GM23338 (cell line): ENCODE data around the gene ISCU. TPM values are rescaled to one million over a fixed set of nuclear protein-coding genes. Genes with fewer than 3 reads are reported as not detected.

Experiments used
- ATAC-seq: fragments of 200-7000 bp; cut with Tn5 transposase; 3 replicates; pipeline ENCODE4 v1.9.1; 2020
- DNase-seq: peaks from one replicate; pipeline ENCODE4 v3.0.0-alpha.2; 2015; ENCODE audit warnings: low spot score
- H2AFZ ChIP-seq: fragments of 200-600 bp; sonication (generic); 2 replicates; pipeline ENCODE4 v1.8.0; 2016; ENCODE audit warnings: antibody characterized with exemption, mild to moderate bottlenecking, moderate library complexity
- H3F3A ChIP-seq: fragments of 200-600 bp; sonication (generic); replicated peaks from 2 replicates; pipeline ENCODE4 v1.8.0; 2017; ENCODE audit warnings: antibody characterized with exemption, mixed run types, low read depth
- H3K27ac ChIP-seq: fragments of 200-600 bp; sonication (generic); 2 replicates; pipeline ENCODE4 v1.6.1; 2016; ENCODE audit warnings: low read depth
- H3K27me3 ChIP-seq: fragments of 200-600 bp; sonication (generic); 2 replicates; pipeline ENCODE4 v1.8.0; 2016; ENCODE audit warnings: mild to moderate bottlenecking, mixed run types, moderate library complexity; ENCODE audit not compliant: insufficient read depth
- H3K36me3 ChIP-seq: fragments of 200-600 bp; sonication (generic); 2 replicates; pipeline ENCODE4 v1.8.0; 2016; ENCODE audit warnings: mild to moderate bottlenecking; ENCODE audit not compliant: insufficient read depth
- H3K4me1 ChIP-seq: fragments of 200-600 bp; sonication (generic); 2 replicates; pipeline ENCODE4 v1.8.0; 2016; ENCODE audit warnings: mild to moderate bottlenecking, moderate library complexity; ENCODE audit not compliant: insufficient read depth
- H3K4me2 ChIP-seq: fragments of 200-600 bp; sonication (generic); 2 replicates; pipeline ENCODE4 v1.7.1; 2017; ENCODE audit warnings: mixed run types
- H3K4me3 ChIP-seq: fragments of 200-600 bp; sonication (generic); 2 replicates; pipeline ENCODE4 v1.6.1; 2016; ENCODE audit warnings: mixed run types
- H3K79me2 ChIP-seq: fragments of 200-600 bp; sonication (generic); replicated peaks from 2 replicates; pipeline ENCODE4 v1.8.0; 2017; ENCODE audit warnings: mild to moderate bottlenecking; ENCODE audit not compliant: insufficient read depth
- H3K9me2 ChIP-seq: fragments of 200-600 bp; sonication (generic); 2 replicates; pipeline ENCODE4 v1.8.0; 2017; ENCODE audit not compliant: insufficient read depth
- H4K20me1 ChIP-seq: fragments of 200-600 bp; sonication (generic); replicated peaks from 2 replicates; pipeline ENCODE4 v1.8.0; 2017; ENCODE audit warnings: mild to moderate bottlenecking; ENCODE audit not compliant: insufficient read depth
- H3K27ac Mint-ChIP-seq: 2 replicates; pipeline ENCODE4 v1.8.0; 2020; ENCODE audit warnings: inconsistent platforms, mild to moderate bottlenecking, moderate library complexity, mixed read lengths
- H3K27me3 Mint-ChIP-seq: 3 replicates; pipeline ENCODE4 v1.8.0; 2022; ENCODE audit warnings: low read depth, mild to moderate bottlenecking, moderate library complexity, mixed read lengths, inconsistent platforms; ENCODE audit not compliant: insufficient read depth, poor library complexity
- H3K36me3 Mint-ChIP-seq: 3 replicates; pipeline ENCODE4 v1.8.0; 2021; ENCODE audit warnings: low read depth, mild to moderate bottlenecking, inconsistent platforms, moderate library complexity, mixed read lengths
- H3K4me1 Mint-ChIP-seq: 3 replicates; pipeline ENCODE4 v1.8.0; 2020; ENCODE audit warnings: mild to moderate bottlenecking, inconsistent platforms, mixed read lengths
- H3K4me3 Mint-ChIP-seq: 3 replicates; pipeline ENCODE4 v1.8.0; 2021; ENCODE audit warnings: moderate library complexity, mild to moderate bottlenecking, inconsistent platforms, mixed read lengths
- H3K9me3 Mint-ChIP-seq: 3 replicates; pipeline ENCODE4 v1.8.0; 2020; ENCODE audit warnings: moderate library complexity, mild to moderate bottlenecking, inconsistent platforms, mixed read lengths
- CTCF ChIP-seq, 2 experiments: fragments of 200-600 bp in 1 of 2; sonication (generic) in 1 of 2; conservative IDR thresholded peaks; 2 replicates each; pipeline versions ENCODE4 v1.5.1 to v1.6.1; 2016 to 2017; ENCODE audit warnings: antibody characterized with exemption in 2 of 2, low read depth in 2 of 2, mild to moderate bottlenecking in 2 of 2, moderate library complexity in 1 of 2
- EZH2 ChIP-seq: fragments of 200-600 bp; sonication (generic); IDR thresholded peaks from one replicate; pipeline ENCODE4 v1.8.0; 2017; ENCODE audit warnings: antibody characterized with exemption, mild to moderate bottlenecking, low read depth; ENCODE audit not compliant: unreplicated experiment
- EZH2phosphoT487 ChIP-seq: fragments of 200-600 bp; sonication (generic); IDR thresholded peaks from one replicate; pipeline ENCODE4 v1.8.1; 2018; ENCODE audit warnings: antibody characterized with exemption; ENCODE audit not compliant: unreplicated experiment
- JUNB ChIP-seq: IDR thresholded peaks from one replicate; pipeline ENCODE4 v1.6.1; 2016; ENCODE audit warnings: antibody characterized with exemption; ENCODE audit not compliant: unreplicated experiment
- POLR2AphosphoS5 ChIP-seq: IDR thresholded peaks from 2 replicates; pipeline ENCODE4 v1.6.1; 2016; ENCODE audit warnings: antibody characterized with exemption, low read depth
- REST ChIP-seq: IDR thresholded peaks from one replicate; pipeline ENCODE4 v1.6.1; 2018; ENCODE audit warnings: antibody characterized with exemption; ENCODE audit not compliant: unreplicated experiment
- ZNF331 ChIP-seq: fragments of 250-450 bp; sonication (Bioruptor Pico); IDR thresholded peaks from 2 replicates; pipeline ENCODE4 v1.5.0; 2020; ENCODE audit warnings: low read depth, mild to moderate bottlenecking, moderate library complexity
- polyA plus RNA-seq: library from polyadenylated mRNA; unstranded; fragments of >200 nt; fragmentation: Nextera tagmentation; extraction: Ambion mirVana; gene quantifications from 2 replicates; pipeline ENCODE4 v1.2.1, GENCODE V29; 2016
- total RNA-seq: library from RNA; depleted of rRNA; stranded (reverse); fragments of >200 nt; shearing (Covaris generic); gene quantifications from 2 replicates; pipeline ENCODE4 v1.2.3, GENCODE V29; 2014
- TF ChIP-seq, protein P1 (sequence below): fragments of 250-450 bp; sonication (Bioruptor Pico); IDR thresholded peaks from 2 replicates; pipeline ENCODE4 v1.5.0; 2020; ENCODE audit warnings: mild to moderate bottlenecking, moderate library complexity

Gene ISCU
- total and polyA plus RNA-seq, 2 experiments from 2014 or later, result 123 to 129 TPM

DNA sequence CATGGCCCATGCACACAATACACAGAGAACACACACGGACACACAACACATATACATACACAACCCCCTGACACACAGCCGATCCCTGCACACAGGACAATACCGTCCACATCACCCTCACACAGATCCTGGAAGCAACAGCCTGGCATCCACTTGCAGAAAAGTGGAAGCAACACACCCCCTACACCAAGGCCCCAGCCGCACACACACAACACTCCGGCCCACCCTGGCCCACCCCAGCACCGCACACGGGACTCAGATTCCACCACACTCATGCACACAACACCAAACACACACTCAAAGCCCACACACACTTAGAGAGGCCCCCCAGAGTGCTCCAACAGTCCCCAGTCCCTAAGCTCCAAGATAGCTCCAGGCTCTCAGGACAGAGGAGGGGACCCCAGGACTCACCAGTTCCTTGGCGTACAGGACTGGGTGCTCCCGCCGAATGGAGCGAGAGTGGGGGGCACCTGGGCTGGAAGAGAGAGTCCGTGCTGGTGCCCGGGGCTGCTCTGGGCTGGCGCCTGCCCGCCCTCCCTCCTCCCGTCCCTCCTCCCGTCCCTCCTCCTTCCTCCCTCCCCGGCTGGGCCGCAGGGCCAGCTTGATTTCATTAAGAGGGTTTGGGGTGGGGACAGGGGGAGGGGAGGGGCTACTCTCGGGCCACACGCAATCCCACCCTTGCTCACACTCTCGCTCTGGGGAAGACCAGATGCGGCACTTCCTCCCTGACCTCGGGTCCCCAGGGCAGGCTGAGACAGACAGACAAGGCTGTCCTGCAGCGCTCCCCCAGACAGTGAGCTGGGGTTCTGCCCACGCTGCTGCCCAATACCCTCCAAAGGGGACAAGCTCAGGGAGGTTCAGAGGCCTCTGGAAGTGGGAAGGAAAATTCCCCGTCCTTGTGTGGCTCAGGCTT, 35.4 kb downstream of the ISCU start, which contains the start of gene TMEM119:
Gene TMEM119 (minus strand): TSS at position 526 of the 913 bp plus-strand sequence. CDS start 5,701 bp downstream, outside the sequence.
- Histone ChIP-seq H2AFZ (no peak within 1 kb of the TSS), H3K27ac (no peak within 1 kb of the TSS), H3K4me1 (no peaks in the 10 kb centered on the region; the same call in 1 of the 2 replicates), H3F3A (no peaks in the 10 kb centered on the region), H4K20me1 (no peaks in the 10 kb centered on the region), H3K79me2 (no peaks in the 10 kb centered on the region), H3K27me3 (no peaks in the 10 kb centered on the region), H3K4me3 (no peak within 1 kb of the TSS), H3K9me2 (no peaks in the 10 kb centered on the region), H3K36me3 (no peaks in the 10 kb centered on the region), H3K4me2 (no peak within 1 kb of the TSS)
- peak; percentile 40 for ATAC-seq
- no peaks in the 10 kb centered on the region for H3K9me3 Mint-ChIP-seq
- H3K36me3 Mint-ChIP-seq, result no peaks in the 10 kb centered on the region
- TF ChIP-seq REST (no peak), CTCF (conservative IDR thresholded peaks at IDR 0.05; ENCODE audit: low read depth in 2 of 2) (no peak), JUNB (no peak), ZNF331 (CRISPR knock-in tag) (no peak), POLR2AphosphoS5 (no peak)
- no peak within 1 kb of the TSS for H3K4me3 Mint-ChIP-seq
- H3K27me3 Mint-ChIP-seq, result peaks cover 2% of the 10 kb centered on the region
- H3K27ac Mint-ChIP-seq, result peak within 1 kb of the TSS; percentile 39
- peaks cover 10% of the 10 kb centered on the region for H3K4me1 Mint-ChIP-seq
- no peak for DNase-seq

DNA sequence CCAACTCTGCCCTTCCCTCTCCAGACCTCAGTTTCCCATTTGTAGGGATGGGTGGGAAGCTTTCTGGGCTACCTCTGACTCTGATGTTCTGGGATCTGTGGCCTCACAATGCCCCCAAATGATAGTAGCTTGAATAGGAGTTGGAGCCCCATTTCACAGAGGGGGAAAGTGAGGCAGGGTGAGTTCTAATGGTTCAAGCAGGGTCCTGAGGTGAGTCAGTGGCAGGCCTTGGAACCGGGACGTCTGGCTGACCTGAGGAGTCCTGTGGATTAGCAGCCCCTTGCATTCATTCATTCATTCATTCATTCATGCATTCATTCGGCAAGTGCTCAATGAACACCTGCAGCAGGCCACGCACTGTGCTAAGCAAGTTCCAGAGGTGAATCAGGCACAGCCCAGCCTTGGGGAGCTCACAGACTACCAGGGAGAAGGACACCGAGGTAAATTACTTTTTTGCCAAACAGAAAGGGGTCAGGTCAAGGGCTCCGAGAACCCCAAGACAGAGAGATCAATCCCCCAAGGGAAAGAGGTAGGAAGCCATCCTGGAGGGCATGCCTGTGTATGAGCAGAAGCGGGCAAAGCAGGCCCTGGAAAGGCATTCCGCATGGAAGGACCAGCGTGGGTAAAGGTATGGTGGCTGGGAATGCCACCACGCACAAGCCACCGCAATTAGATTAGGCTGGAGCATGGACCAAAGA, 36.3 kb downstream of the ISCU start:
- Histone ChIP-seq H3K79me2 (no peaks in the 10 kb centered on the region), H3K9me2 (no peaks in the 10 kb centered on the region), H3K4me2 (no peak overlapping the region), H3K27me3 (no peaks in the 10 kb centered on the region), H3K27ac (no peak overlapping the region), H3K4me3 (no peak overlapping the region), H3F3A (no peaks in the 10 kb centered on the region), H2AFZ (no peak overlapping the region), H3K36me3 (no peaks in the 10 kb centered on the region), H3K4me1 (no peaks in the 10 kb centered on the region; the same call in 1 of the 2 replicates), H4K20me1 (no peaks in the 10 kb centered on the region)
- DNase-seq (no peak), ATAC-seq (no peak)
- Mint-ChIP-seq H3K9me3 (no peaks in the 10 kb centered on the region), H3K4me1 (peaks cover 10% of the 10 kb centered on the region), H3K36me3 (no peaks in the 10 kb centered on the region), H3K27ac (no peak overlapping the region), H3K4me3 (no peak overlapping the region), H3K27me3 (peaks cover 2% of the 10 kb centered on the region)
- TF ChIP-seq EZH2 (no peak), EZH2phosphoT487 (no peak)
- TF ChIP-seq, protein P1, sequence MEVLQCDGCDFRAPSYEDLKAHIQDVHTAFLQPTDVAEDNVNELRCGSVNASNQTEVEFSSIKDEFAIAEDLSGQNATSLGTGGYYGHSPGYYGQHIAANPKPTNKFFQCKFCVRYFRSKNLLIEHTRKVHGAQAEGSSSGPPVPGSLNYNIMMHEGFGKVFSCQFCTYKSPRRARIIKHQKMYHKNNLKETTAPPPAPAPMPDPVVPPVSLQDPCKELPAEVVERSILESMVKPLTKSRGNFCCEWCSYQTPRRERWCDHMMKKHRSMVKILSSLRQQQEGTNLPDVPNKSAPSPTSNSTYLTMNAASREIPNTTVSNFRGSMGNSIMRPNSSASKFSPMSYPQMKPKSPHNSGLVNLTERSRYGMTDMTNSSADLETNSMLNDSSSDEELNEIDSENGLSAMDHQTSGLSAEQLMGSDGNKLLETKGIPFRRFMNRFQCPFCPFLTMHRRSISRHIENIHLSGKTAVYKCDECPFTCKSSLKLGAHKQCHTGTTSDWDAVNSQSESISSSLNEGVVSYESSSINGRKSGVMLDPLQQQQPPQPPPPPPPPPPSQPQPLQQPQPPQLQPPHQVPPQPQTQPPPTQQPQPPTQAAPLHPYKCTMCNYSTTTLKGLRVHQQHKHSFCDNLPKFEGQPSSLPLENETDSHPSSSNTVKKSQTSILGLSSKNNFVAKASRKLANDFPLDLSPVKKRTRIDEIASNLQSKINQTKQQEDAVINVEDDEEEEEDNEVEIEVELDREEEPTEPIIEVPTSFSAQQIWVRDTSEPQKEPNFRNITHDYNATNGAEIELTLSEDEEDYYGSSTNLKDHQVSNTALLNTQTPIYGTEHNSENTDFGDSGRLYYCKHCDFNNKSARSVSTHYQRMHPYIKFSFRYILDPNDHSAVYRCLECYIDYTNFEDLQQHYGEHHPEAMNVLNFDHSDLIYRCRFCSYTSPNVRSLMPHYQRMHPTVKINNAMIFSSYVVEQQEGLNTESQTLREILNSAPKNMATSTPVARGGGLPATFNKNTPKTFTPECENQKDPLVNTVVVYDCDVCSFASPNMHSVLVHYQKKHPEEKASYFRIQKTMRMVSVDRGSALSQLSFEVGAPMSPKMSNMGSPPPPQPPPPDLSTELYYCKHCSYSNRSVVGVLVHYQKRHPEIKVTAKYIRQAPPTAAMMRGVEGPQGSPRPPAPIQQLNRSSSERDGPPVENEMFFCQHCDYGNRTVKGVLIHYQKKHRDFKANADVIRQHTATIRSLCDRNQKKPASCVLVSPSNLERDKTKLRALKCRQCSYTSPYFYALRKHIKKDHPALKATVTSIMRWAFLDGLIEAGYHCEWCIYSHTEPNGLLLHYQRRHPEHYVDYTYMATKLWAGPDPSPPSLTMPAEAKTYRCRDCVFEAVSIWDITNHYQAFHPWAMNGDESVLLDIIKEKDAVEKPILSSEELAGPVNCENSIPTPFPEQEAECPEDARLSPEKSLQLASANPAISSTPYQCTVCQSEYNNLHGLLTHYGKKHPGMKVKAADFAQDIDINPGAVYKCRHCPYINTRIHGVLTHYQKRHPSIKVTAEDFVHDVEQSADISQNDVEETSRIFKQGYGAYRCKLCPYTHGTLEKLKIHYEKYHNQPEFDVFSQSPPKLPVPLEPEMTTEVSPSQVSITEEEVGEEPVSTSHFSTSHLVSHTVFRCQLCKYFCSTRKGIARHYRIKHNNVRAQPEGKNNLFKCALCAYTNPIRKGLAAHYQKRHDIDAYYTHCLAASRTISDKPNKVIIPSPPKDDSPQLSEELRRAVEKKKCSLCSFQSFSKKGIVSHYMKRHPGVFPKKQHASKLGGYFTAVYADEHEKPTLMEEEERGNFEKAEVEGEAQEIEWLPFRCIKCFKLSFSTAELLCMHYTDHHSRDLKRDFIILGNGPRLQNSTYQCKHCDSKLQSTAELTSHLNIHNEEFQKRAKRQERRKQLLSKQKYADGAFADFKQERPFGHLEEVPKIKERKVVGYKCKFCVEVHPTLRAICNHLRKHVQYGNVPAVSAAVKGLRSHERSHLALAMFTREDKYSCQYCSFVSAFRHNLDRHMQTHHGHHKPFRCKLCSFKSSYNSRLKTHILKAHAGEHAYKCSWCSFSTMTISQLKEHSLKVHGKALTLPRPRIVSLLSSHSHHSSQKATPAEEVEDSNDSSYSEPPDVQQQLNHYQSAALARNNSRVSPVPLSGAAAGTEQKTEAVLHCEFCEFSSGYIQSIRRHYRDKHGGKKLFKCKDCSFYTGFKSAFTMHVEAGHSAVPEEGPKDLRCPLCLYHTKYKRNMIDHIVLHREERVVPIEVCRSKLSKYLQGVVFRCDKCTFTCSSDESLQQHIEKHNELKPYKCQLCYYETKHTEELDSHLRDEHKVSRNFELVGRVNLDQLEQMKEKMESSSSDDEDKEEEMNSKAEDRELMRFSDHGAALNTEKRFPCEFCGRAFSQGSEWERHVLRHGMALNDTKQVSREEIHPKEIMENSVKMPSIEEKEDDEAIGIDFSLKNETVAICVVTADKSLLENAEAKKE (CRISPR knock-in tag), result no peak
